SJCRH30 (cell line): ENCODE data around the gene TTYH2. TPM values are rescaled to one million over a fixed set of nuclear protein-coding genes. Genes with fewer than 3 reads are reported as not detected.

Experiments
- DNase-seq, 2 experiments: peaks; one replicate each; pipeline ENCODE4 v3.0.0-alpha.2; 2015 to 2020
- H3K27ac ChIP-seq: fragments of 250-450 bp; sonication (Bioruptor Pico); 2 replicates; pipeline ENCODE4 v1.5.1; 2020; ENCODE audit warnings: mild to moderate bottlenecking, moderate library complexity
- H3K27me3 ChIP-seq: fragments of 250-450 bp; sonication (Bioruptor Pico); 2 replicates; pipeline ENCODE4 v1.5.1; 2020; ENCODE audit warnings: mild to moderate bottlenecking, moderate library complexity
- H3K36me3 ChIP-seq: fragments of 250-450 bp; sonication (Bioruptor Pico); 2 replicates; pipeline ENCODE4 v1.5.1; 2020; ENCODE audit warnings: mild to moderate bottlenecking, moderate library complexity
- H3K4me1 ChIP-seq: fragments of 250-450 bp; sonication (Bioruptor Pico); 2 replicates; pipeline ENCODE4 v1.5.1; 2020; ENCODE audit warnings: mild to moderate bottlenecking, moderate library complexity
- H3K4me3 ChIP-seq: fragments of 250-450 bp; sonication (Bioruptor Pico); 2 replicates; pipeline ENCODE4 v1.5.1; 2020; ENCODE audit warnings: mild to moderate bottlenecking, moderate library complexity
- H3K9me3 ChIP-seq: fragments of 250-450 bp; sonication (Bioruptor Pico); replicated peaks from 2 replicates; pipeline ENCODE4 v1.5.1; 2020; ENCODE audit warnings: mild to moderate bottlenecking, moderate library complexity
- total RNA-seq: library from RNA; depleted of rRNA; stranded (reverse); fragments of >200 nt; shearing (Covaris generic); gene quantifications from 2 replicates; pipeline ENCODE4 v1.2.3, GENCODE V29; 2014

TTYH2 gene
- total RNA-seq, 1 experiment from 2014 or later, result 45.8 TPM

GRCh38 chr17:74282587-74283370, 69.4 kb downstream of the TTYH2 start:
- no peak overlapping the region for H3K27ac ChIP-seq
- no peaks in the 10 kb centered on the region for H3K36me3 ChIP-seq
- H3K4me3 ChIP-seq, result no peak overlapping the region
- peaks cover 11% of the 10 kb centered on the region for H3K4me1 ChIP-seq
- no peak for DNase-seq
- H3K9me3 ChIP-seq, result no peaks in the 10 kb centered on the region
- peaks cover 4% of the 10 kb centered on the region; the same call in 1 of the 2 replicates for H3K27me3 ChIP-seq

DNA sequence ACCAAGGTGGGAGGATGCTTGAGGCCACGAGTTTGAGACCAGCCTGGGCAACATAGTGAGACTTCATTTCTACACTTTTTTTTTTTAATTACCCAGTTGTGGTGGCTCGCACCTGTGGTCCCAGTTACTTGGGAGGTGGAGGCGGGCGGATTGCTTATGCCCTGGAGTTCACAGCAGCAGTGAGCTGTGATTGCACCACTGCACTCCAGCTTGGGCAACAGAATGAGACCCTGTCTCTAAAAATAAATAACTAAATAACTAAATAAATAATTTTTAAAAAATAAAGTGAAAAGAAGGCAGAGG, 70.0 kb downstream of the TTYH2 start:
- peaks cover 3% of the 10 kb centered on the region; the same call in 1 of the 2 replicates for H3K27me3 ChIP-seq
- no peak overlapping the region for H3K27ac ChIP-seq
- DNase-seq, result no peak

GRCh38 chr17:74287031-74287602, 73.7 kb downstream of the TTYH2 start:
- no peaks in the 10 kb centered on the region for H3K36me3 ChIP-seq
- no peak overlapping the region for H3K27ac ChIP-seq
- peaks cover 15% of the 10 kb centered on the region for H3K27me3 ChIP-seq
- H3K4me1 ChIP-seq, result peaks cover 11% of the 10 kb centered on the region
- DNase-seq, result no peak
- H3K9me3 ChIP-seq, result no peaks in the 10 kb centered on the region
- no peak overlapping the region for H3K4me3 ChIP-seq

More for the DNA sequence above, 70.0 kb downstream of the TTYH2 start:
- Histone ChIP-seq H3K4me1 (peaks cover 11% of the 10 kb centered on the region), H3K4me3 (no peak overlapping the region), H3K9me3 (no peaks in the 10 kb centered on the region), H3K36me3 (no peaks in the 10 kb centered on the region)

DNA sequence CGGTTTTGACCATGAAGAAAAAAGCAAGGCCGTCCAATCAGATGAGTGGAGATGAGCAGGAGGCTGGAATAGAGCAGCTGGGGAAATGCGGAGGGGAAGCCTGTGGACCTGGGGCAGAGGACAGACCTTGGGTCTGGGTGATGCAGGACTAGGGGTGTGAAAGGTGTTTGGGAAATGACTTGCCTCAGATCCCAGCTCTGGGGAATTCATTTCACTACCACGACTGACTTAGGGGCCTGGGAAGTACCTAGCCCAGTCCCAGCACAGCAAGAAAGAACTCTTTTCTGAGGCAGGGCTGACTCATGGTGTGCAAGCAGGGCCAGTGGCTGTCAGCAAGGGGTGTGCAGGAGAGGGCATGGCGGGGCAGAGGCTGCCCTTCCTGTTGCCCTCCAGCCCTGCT, 75.4 kb downstream of the TTYH2 start:
- Histone ChIP-seq H3K9me3 (no peaks in the 10 kb centered on the region), H3K4me1 (peaks cover 7% of the 10 kb centered on the region; the same call in 1 of the 2 replicates), H3K27me3 (peaks cover 16% of the 10 kb centered on the region), H3K4me3 (no peak overlapping the region), H3K27ac (no peak overlapping the region), H3K36me3 (no peaks in the 10 kb centered on the region)
- DNase-seq, result no peak

DNA sequence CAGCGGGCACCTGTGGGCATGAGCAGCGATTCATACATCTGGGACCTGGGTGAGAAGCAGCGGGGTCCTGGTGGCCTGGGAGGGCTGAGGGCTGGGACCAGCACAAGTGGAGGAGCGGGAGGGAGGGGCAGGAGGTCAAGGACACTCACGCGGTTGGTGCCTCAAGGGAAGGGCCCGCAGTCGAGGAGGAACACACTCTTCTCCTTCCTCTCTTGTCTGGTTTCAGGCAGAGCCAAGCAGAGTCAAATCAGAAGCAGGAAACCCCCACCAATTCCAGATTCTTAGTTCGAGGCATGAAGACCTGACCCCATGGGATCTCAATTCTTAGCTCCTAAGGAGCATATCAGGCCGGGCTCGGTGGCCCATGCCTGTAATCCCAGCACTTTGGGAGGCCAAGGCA, 76.3 kb downstream of the TTYH2 start:
- H3K4me3 ChIP-seq, result no peak overlapping the region
- no peak overlapping the region for H3K27ac ChIP-seq
- H3K36me3 ChIP-seq, result no peaks in the 10 kb centered on the region
- no peaks in the 10 kb centered on the region for H3K9me3 ChIP-seq
- H3K27me3 ChIP-seq, result peaks cover 16% of the 10 kb centered on the region
- DNase-seq, result no peak
- peaks cover 6% of the 10 kb centered on the region; the same call in 1 of the 2 replicates for H3K4me1 ChIP-seq

GRCh38 chr17:74290340-74290739, 77.0 kb downstream of the TTYH2 start:
- H3K27ac ChIP-seq, result no peak overlapping the region

GRCh38 chr17:74292495-74292894, 79.1 kb downstream of the TTYH2 start:
- H3K9me3 ChIP-seq, result no peaks in the 10 kb centered on the region
- no peak for DNase-seq
- H3K4me3 ChIP-seq, result no peak overlapping the region
- no peaks in the 10 kb centered on the region for H3K36me3 ChIP-seq
- no peaks in the 10 kb centered on the region for H3K4me1 ChIP-seq
- no peak overlapping the region for H3K27ac ChIP-seq
- peaks cover 16% of the 10 kb centered on the region for H3K27me3 ChIP-seq

More at GRCh38 chr17:74290340-74290739, 77.0 kb downstream of the TTYH2 start:
- Histone ChIP-seq H3K9me3 (no peaks in the 10 kb centered on the region), H3K4me3 (no peak overlapping the region), H3K36me3 (no peaks in the 10 kb centered on the region), H3K27me3 (peaks cover 16% of the 10 kb centered on the region), H3K4me1 (peaks cover 2% of the 10 kb centered on the region; the same call in 1 of the 2 replicates)
- no peak for DNase-seq

- no peaks in the 10 kb centered on the region for H3K36me3 ChIP-seq
- peaks cover 14% of the 10 kb centered on the region for H3K27me3 ChIP-seq
- no peaks in the 10 kb centered on the region for H3K4me1 ChIP-seq
- DNase-seq, result no peak
- no peak overlapping the region for H3K4me3 ChIP-seq
- H3K27ac ChIP-seq, result no peak overlapping the region
- no peaks in the 10 kb centered on the region for H3K9me3 ChIP-seq
Observed at GRCh38 chr17:74295625-74296547, 82.5 kb downstream of the TTYH2 start.

GRCh38 chr17:74296548-74296936, 83.2 kb downstream of the TTYH2 start:
- Histone ChIP-seq H3K36me3 (no peaks in the 10 kb centered on the region), H3K4me3 (no peak overlapping the region)
- peak; percentile 67 to 80 for DNase-seq

GRCh38 chr17:74297941-74298340, 84.6 kb downstream of the TTYH2 start:
- Histone ChIP-seq H3K4me3 (no peak overlapping the region), H3K36me3 (no peaks in the 10 kb centered on the region), H3K9me3 (no peaks in the 10 kb centered on the region), H3K27me3 (peaks cover 11% of the 10 kb centered on the region), H3K4me1 (no peaks in the 10 kb centered on the region), H3K27ac (no peak overlapping the region)
- DNase-seq, result no peak

More at GRCh38 chr17:74296548-74296936, 83.2 kb downstream of the TTYH2 start:
- H3K27me3 ChIP-seq, result peaks cover 14% of the 10 kb centered on the region
- no peaks in the 10 kb centered on the region for H3K9me3 ChIP-seq
- H3K27ac ChIP-seq, result no peak overlapping the region
- no peaks in the 10 kb centered on the region for H3K4me1 ChIP-seq

- Histone ChIP-seq H3K27me3 (peaks cover 11% of the 10 kb centered on the region), H3K27ac (no peak overlapping the region), H3K4me3 (no peak overlapping the region), H3K9me3 (no peaks in the 10 kb centered on the region), H3K4me1 (no peaks in the 10 kb centered on the region), H3K36me3 (no peaks in the 10 kb centered on the region)
- DNase-seq, result no peak
Observed at GRCh38 chr17:74298778-74299177, 85.4 kb downstream of the TTYH2 start.

GRCh38 chr17:74299226-74300009, 86.0 kb downstream of the TTYH2 start:
- no peak overlapping the region for H3K27ac ChIP-seq
- no peak for DNase-seq
- H3K9me3 ChIP-seq, result no peaks in the 10 kb centered on the region

DNA sequence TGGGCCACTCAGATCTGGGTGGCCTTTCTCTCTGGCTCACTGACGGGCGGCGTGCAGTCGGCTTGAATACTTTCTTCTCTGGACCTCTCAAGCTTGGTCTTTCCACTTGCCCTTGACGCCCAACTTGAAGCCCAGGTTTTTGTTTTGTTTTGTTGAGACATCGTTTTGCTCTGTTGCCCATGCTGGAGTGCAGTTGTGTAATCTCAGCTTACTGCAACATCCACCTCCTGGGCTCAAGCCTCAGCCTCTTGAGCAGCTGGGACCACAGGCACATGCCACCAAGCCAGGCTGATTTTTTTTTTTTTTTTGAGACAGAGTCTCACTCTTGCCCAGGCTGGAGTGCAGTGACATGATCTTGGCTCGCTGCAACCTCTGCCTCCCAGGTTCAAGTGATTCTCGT, 89.9 kb downstream of the TTYH2 start:
- Histone ChIP-seq H3K36me3 (no peaks in the 10 kb centered on the region), H3K4me1 (no peaks in the 10 kb centered on the region), H3K9me3 (no peaks in the 10 kb centered on the region), H3K27me3 (peaks cover 7% of the 10 kb centered on the region), H3K27ac (no peak overlapping the region), H3K4me3 (no peak overlapping the region)
- no peak for DNase-seq

More at GRCh38 chr17:74299226-74300009, 86.0 kb downstream of the TTYH2 start:
- H3K4me3 ChIP-seq, result no peak overlapping the region
- H3K4me1 ChIP-seq, result no peaks in the 10 kb centered on the region
- H3K36me3 ChIP-seq, result no peaks in the 10 kb centered on the region
- peaks cover 11% of the 10 kb centered on the region for H3K27me3 ChIP-seq

DNA sequence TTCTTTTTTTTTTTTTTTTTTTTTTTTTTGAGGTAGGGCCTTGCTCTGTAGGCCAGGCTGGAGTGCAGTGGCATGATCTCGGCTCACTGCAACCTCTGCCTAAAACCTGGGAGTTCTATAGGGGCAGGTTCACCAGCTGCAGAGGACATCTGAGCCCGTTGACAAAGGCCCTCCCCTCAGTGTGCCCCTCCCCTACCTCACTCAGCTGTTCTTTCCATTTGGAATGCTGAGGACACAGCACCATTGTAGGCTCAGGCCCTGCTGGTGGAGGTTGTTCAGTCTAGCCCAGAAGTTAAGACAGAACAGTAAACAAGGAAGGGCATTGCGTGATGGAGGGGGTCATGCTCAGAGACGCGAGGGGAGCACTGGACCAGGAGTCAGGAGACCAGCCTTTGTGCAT, 90.8 kb downstream of the TTYH2 start:
- no peak overlapping the region for H3K4me3 ChIP-seq
- H3K4me1 ChIP-seq, result no peaks in the 10 kb centered on the region
- H3K9me3 ChIP-seq, result no peaks in the 10 kb centered on the region
- no peaks in the 10 kb centered on the region for H3K36me3 ChIP-seq
- peak; percentile 42 to 67 for DNase-seq
- no peak overlapping the region for H3K27ac ChIP-seq
- peaks cover 7% of the 10 kb centered on the region for H3K27me3 ChIP-seq
